Smooth muscle cell of the brain vasculature (primary cell): ENCODE measurements around the gene NUP210.
"Not testable (repeated sequence)": the region's sequence is repeated elsewhere in the genome, so short reads cannot be mapped to it uniquely, and the experiment has no call there.

Source experiments
- DNase-seq: peaks from one replicate; pipeline ENCODE4 v3.0.0-alpha.2; 2012; ENCODE audit warnings: low read depth, low spot score

Gene NUP210

DNA sequence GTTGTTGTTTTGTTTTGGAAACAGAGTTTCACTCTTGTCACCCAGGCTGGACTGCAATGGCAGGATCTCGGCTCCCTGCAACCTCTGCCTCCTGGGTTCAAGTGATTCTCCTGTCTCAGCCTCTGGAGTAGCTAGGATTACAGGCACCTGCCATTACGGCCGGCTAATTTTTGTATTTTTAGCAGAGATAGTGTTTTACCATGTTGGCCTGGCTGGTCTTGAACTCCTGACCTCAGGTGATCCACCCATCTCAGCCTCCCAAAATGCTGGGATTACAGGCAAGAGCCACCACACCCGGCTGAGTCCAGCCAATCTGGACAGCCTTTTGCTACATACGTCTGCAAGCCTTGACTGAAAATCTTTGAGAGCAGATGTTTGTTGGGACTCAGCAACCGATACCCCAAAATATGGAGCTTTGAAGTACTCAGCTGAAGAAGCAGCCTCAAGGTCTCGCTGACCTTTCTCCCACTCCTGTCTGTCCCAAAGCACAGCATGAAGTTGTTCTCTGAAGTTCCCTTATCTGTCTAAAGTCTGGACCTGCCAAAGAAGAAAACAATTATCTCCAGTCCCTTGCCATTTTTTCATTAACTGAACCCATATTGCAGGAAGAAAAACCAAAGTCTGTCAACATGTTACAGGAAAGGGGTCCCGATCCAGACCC, 9.6 kb upstream of the NUP210 start:
- no peak for DNase-seq

DNA sequence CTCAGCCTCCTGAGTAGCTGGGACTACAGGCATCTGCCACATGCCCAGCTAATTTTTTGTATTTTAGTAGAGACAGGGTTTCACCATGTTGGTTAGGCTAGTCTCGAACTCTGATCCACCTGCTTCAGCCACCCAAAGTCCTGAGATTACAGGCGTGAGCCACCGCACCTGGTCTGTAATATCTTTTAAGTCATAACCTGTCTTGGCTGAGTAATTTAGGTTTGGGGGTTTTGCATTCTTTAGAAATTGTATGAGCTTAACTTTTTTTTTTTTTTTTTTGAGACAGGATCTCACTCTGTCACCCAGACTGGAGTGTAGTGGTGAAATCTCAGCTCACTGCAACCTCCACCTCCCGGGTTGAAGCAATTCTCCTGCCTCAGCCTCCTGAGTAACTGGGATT, 8.6 kb upstream of the NUP210 start:
- DNase-seq = not testable (repeated sequence)

DNA sequence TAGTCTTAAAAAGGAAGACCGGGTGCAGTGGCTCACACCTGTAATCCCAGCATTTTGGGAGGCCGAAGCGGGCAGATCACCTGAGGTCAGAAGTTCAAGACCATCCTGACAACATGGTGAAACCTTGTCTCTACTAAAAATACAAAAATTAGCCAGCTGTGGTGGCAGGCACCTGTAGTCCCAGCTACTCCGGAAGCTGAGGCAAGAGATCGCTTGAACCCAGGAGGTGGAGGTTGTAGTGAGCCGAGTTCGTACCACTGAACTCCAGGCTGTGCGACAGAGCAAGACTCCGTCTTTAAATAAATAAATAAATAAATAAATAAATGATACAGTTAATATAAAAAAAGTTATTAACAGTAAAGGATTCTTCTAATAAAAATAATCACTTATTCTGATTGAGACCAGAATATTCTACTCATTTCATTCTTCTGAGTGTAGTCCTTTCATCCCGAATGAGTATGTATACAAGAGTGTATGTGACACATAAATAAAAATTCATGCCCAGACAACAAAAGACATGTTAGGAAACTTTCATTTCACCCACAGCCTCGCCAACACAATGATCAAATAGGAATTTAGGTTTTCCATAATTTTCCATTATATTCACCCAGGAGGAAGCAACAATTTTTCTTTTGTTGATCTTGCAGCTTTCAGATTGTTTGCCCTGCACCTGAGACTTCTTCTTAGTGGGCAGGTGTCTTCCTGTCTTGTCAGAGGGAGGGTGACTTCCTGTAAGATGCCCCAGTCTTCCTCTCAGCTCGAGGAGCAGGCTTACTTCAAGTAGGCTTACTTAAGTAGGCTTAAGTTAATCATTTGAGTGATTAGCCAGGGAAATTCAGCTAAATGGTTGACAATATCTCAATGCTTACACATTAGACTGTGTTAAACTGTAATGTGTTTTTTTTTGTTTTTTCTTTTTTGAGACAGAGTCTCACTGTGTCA, 7.8 kb upstream of the NUP210 start:
- no peak for DNase-seq

DNA sequence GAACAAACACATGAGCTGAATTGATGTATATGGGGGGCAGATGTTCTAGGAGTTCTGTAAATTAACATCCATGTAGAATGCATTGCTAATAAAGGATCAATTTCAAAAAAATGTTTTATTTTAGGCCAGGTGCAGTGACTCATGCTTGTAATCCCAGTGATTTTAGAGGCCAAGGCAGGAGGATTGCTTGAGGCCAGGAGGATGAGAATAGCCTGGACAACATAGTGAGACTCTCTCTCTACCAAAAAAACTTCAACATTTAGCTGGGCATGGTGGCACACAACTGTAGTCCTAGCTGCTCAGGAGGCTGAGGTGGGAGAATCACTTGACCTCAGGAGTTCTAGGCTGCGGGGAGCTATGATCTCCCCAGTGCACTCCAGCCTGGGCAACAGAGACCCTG, 6.5 kb upstream of the NUP210 start:
- no peak for DNase-seq

DNA sequence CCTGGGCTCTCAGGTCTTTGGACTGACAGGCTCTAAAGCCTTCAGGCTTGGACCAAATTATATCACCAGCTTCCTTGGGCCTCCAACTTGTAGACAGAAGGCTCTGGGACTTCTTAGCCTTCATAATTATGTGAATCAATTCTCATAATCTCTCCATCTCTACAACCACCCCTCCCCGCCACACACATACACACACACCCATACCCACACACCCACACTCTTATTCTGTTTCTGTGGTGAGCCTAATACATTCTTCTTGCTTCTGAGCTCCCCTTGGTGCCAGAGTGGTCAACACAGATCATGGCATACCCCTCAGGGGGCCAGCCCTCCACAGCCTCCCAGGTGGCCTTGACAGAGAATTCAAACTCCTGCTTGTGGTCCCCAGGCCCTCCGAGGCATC, 5.6 kb upstream of the NUP210 start:
- DNase-seq = no peak

DNA sequence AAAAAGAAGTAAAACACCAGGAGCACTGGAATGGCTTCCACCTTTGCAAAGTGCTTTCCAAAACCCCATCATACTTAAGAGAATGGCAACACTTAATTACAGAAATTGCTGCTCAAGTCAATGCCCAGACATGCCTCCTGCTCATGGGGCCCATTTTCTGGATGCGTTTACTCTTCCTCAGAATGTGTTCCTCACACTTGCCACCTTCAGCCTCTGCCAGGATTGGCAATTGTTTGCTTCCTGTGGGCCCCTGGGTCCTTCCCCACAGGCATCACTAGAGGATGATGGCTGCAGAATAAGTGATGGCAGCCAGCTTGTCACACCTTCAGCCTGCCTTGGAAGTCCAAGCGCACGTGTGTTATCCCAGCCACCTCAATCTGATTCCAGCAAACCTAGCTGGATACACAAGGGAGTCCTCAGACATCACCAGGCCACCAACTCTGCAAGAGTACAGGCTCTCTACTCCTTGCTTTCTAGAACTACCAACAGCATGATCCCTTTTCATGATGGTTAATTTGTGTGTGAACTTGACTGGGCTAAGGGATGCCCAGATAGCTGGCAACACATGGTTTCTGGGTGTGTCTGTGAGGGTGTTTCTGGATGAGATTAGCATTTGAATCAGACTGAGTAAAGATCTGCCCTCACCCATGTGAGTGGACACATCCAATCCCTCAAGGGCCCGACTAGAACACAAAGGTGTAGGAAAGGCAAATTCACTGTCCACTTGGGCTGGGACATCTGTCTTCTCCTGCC, 4.9 kb upstream of the NUP210 start:
- DNase-seq = no peak

DNA sequence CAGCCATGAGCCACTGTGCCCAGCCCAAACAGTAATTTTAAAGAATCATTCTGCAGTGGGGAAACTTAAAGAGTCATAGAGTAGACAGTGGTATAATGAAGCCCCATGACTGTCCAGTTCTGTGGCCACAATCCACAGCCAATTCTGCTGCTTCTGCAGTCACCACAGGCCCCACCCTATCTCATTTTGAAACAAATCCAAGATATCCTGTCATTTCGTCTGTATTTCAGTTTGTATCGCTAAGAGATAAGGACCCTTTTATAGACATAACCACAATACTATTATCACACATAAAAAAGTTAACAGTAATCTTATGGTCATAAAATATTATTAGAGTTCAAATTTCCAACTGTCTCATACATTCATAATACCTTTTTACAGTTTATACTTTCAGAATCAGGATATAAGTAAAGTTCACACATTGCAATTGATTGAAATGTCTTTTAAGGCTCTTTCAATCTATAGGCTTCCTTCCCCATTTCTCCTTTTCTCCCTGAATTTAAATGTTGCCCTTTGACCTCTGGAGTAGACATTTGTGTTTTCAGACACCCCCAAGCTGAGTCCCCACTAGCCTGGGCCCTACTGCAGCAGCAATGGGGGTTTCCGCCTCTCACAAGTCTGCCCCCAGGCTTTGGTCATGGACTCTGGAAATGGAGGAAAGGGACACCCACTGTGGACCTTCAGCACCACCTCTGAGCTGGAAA, 4.2 kb upstream of the NUP210 start:
- no peak for DNase-seq

DNA sequence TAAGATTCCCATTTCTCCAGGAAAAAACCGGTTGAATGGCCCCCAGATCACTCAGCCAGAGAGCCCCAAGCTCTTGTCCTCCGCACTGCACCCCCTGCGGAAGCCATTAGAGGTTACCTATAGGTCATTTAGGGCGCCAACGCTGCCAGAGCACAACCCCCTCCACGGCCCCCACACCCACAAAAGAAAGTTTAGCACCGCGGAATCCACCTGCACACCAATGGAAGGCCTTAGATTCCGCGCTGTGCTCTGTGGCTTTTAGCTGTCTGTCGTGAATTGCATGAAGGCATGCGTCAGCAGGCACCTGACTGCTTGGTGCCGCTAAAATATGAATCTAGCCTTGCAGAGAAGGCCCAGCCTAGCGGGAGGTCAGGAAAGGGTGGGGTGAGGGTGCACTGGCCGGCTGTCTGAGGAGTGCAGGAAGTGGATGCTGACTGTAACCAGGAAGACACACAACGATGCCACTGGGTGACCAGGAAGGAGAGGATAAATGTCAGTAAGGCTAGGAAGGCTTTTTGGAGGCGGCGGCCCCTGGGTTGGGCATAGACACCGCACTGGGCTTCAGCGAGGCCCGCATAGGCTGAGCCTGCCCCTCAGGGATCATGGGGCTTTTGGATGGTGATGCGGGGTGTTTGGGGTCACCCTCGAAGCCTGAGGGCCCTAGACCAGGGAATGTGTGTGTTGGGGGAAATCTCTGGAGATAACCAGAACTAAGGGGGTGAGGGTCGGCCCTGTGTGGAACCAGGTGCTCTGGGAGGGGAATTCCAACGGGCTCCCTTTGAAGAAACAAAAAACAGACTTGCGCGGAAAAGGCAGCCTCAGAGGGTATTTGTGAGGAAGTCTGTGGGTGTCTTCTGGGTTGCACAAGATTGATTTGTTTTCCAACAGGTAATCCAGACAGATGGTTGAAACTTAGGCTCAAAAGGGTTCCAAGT, 976 bp upstream of the NUP210 start:
- DNase-seq = no peak

DNA sequence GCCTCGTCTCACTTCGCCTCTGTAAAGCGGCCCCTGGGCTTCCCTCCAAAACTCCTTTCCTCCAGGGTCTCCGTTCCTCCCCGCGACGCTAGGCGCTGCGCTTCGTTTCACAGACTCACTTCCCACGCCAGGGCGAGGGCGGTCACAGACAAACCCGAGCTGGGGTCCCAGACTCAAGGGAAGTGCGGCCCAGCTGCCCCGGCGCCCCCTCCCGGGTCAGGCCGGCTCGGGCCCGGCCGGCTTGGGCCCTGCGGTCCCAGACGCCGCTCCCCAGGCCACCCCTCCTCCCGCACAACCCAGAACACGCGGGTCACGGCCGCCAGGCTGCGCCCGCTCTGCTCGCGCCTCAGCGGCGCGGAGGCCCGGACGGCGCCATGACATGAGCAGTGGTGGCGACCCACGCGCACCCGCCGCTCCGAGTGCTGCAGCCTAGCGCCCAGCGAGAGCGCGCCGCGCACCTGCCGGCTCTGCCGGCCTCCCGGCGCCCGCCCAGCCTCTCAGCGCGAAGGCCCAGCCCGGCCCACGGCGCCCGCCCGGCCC, 547 bp downstream of the NUP210 start:
- DNase-seq = no peak

DNA sequence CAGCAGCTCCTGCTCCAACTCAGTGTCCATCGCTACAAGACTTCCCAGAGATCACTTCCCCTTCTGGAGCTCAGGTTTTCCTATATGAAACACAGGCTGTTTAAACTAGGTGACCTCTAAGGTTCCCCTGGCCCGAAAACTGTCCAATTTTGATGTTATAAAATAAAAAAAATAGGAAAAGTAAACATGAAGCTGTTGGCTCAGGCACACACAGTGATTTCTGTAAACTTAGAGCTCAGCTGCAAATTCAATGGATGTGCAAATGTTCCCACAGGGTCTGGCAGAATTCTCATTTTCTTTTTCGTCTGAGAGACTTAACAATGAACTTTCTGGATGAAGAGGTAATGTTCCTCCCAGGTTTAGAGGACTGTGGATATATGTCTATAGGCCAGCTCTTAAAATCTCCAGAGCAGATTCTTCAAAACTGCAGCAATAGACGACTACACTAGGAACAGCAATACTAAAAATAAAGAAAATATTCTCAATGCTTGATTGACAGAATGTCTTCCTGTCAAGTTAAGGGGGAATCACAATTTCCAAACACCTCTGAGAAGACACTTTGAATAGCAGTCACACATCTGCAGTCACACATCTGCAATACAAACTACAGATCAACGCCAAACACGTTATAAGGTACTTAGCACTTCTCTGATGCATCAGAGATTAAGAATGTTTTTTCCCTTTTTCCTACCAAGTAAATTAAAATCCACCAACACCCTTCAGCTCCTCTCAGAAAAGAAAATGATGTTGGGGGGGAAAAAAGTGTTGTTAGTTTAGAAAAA, 2.8 kb downstream of the NUP210 start:
- DNase-seq = peak; percentile 17

DNA sequence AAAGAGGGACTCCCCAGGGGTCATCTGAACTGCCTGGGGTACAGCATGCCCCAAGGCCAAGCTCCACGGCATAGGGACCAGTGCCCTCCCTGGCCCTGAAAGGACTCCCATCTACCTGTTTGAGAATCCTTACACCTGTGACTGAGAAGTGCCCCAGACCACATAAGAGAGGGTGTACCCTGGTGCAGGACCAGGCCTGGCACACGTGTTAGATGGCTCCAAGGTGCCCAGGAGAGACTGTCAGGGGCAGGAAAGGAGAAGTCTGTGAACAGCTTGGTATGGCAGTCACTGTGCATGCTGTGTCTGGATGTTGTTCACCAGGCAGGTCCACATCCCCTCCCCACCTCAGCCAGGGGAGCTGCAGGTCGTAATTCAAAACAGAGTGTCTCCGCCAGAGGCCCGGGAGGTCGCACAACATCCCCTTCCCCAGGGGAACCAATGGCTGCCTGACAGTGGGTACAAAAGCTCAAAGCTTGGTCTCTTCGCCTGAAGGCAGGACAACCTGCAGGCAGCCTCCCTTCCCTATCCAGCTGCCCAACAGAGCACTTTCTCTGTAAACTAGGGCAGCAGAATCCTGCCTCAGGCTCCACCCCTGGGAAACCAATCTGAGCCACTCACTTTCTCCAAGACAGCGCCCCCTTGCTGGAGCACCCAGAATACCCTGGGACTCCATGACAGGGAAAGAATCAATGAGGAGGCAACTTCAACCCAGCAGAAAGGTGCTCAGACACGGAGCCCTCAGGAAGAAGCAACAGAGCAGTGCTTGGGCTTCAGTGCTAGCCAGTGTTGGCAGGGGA, 3.9 kb downstream of the NUP210 start:
- DNase-seq = no peak

DNA sequence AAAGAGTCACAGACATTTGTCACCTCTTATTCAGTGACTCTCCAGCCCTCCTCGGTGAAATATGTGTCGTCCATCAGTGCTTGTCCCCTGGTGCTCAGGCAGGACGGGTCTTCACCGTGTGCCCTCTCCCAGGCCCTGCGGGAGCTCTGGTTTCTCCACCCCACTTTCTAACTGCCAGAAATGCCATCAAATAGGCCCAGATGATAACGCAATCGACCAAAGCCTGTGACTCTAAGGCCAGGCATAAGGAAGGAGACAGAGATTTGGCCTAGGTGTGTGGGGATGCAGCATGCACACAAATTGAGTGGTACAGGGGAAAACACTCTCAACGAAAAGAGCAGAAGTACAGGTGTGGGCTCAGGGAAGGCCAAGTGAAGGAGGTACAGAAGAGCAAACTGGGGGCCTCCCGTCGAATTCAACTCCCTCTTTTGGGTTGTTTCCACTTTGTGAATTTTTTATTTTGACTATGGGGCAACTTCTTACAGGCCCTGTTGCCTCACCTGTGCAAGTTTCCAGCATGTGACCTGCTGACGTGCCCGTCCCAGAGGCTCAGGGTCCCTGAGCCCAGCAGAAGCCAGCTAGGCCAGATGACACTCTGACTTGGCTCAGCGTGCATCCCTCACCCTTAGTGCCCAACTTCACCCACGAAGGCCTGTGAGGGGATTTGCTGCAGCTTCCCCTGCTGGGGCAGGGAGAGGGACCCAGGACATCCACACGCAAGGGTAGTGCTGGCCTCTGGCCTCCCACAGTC, 4.7 kb downstream of the NUP210 start:
- no peak for DNase-seq

DNA sequence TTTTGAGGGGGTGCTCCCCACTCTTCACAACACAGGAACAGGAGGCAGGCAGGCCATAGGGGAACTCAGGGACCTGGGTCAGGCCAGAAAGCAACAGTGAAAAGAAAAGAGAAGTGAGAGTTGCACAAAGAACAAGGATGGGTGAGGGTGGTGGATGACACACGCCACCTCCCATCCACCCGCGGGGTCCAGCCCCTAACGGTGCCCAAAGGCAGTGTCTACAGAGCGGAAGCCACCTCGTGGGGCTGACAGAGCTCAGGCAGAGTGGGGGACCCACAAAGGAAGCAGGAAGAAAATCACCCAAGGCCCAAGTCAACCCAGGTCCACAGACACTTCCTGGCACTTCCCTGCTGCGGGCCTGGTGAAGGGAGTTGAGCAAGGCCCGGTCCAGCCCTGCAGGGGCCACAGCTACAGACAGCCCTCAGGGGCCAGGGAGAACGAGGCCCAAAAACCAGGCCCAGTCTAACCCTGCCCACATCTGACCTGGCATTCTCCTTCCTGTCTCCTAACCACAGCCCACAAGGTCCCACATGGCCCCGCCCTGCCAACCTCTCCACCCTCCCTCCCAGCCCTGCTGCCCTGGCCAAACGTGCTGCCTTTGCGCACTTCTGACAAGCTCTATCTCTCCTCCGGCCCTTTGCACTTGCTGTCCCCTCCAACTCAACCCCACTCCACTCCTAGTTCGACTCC, 5.9 kb downstream of the NUP210 start:
- DNase-seq = no peak

DNA sequence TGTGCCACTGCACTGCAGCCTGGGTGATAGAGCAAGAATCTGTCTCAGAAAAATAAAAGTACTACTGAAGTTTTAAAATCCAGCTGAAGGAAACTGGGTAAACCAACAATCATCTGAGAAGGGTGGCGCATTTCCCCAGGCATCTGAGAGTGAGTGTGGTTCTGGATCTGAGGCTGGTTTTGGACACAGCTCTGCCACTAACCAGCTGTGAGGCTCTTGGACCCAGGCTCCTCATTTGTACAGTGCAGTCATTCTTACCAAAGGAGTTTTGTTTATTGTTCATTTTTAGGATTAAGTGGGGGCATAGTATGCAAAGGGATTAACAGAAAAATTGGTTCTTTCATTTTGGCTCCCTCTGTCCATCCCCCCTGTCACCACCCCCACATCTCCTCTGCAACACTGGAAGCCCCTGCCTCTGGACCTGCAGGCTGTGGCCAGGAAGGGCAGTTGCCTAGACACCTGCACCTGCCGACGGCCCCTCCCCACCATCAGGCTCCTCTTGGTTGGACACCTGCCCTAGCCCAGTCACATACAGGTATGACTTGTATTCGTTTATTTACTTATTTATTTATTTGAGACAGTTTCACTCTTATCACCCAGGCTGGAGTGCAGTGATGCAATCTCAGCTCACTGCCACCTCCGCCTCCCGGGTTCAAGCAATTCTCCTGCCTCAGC, 8.8 kb downstream of the NUP210 start:
- DNase-seq = no peak

DNA sequence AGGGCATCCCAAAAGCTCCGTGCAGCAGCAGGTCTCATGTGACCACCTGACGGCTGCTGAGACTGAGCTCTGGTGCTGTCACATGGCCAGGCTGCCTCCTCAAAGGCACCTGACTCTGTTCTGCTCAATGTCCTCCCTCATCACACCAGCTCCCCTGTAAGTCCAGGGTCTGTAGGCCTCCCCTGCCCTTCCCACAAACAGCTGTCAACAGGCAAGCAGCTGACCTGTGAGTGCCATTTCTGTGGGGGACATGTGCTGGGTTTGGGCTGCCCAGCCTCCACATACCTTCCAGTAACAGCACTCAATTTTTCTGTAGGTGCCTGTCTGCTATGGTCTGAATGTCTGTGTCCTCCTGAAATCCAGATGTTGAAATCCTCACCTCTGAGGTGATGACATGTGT, 11.2 kb downstream of the NUP210 start:
- no peak for DNase-seq

DNA sequence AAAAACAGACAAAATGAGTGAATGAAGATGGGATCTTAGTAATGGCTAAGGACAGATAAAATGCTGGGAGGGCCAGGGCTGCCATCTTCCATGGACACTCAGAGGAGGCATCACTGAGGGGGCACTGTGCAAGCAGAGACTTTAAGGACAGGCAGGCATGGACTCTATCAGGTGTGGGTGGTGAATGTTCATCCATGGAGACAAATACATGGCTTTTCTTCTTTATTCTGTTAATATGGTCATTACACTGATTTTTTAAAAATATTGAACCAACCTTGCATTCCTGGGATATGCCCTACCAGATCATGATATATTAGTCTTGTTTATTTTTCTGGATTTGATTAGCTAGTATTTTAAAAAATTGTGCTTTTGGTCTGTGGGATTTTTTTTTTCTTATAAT, 12.2 kb downstream of the NUP210 start:
- no peak for DNase-seq

DNA sequence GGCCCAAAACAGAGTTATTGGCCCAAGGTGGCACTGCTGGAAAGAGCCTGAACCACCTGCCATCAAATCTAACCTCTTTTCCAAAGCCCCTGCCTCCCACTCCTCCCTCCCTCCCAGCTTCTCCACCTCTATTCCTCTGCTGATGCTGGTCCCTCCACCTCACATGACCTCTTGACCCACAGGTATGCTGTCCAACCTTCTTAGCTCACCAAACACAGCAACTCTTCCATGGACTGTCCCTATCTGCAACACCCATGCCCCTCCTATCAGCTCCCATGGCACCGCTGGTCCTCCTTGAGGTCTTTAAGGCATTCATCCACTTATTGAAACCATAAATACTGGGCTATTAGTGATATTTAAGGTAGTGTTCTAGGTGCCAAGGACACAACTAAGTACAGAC, 12.6 kb downstream of the NUP210 start:
- no peak for DNase-seq
